Measurements from ENCODE around the gene ZFC3H1.

Gene ZFC3H1

DNA sequence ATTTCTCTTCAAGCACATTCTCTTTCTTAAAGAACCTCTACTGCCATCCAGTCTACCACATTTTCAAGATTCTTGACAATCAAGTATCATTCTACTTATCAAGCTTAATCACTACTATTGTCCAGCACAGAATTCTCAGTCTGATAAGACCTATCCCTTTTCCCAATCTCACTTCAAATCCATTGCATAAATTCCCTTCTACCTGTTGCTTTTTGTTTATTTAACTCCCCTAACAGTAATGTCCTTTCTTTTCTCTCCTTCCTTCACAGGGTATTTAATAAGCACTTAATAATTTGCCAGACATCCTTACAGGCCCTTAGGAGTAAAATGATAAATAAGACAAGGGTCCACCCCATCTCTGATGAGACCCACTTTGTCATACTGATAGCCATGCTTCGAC, 41.7 kb downstream of the ZFC3H1 start:
- POLR2A ChIA-PET = no interaction called here
- no peak overlapping the region for H3K4me3 ChIP-seq (ENCODE audit: low read depth, low read length)
- CTCF ChIA-PET = interaction anchor here (1.1 to 1.3 kb wide), 2 partner anchors 10 to 15 kb away, joined by 3 to 6 read pairs; no protein-coding TSS in a partner anchor
- no peak for DNase-seq (ENCODE audit: low read depth, low spot score)
- TF ChIP-seq, protein P1, sequence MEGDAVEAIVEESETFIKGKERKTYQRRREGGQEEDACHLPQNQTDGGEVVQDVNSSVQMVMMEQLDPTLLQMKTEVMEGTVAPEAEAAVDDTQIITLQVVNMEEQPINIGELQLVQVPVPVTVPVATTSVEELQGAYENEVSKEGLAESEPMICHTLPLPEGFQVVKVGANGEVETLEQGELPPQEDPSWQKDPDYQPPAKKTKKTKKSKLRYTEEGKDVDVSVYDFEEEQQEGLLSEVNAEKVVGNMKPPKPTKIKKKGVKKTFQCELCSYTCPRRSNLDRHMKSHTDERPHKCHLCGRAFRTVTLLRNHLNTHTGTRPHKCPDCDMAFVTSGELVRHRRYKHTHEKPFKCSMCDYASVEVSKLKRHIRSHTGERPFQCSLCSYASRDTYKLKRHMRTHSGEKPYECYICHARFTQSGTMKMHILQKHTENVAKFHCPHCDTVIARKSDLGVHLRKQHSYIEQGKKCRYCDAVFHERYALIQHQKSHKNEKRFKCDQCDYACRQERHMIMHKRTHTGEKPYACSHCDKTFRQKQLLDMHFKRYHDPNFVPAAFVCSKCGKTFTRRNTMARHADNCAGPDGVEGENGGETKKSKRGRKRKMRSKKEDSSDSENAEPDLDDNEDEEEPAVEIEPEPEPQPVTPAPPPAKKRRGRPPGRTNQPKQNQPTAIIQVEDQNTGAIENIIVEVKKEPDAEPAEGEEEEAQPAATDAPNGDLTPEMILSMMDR (IDR thresholded peaks at IDR 0.05; ENCODE audit: insufficient read depth, low read length, missing control alignments) = no peak

DNA sequence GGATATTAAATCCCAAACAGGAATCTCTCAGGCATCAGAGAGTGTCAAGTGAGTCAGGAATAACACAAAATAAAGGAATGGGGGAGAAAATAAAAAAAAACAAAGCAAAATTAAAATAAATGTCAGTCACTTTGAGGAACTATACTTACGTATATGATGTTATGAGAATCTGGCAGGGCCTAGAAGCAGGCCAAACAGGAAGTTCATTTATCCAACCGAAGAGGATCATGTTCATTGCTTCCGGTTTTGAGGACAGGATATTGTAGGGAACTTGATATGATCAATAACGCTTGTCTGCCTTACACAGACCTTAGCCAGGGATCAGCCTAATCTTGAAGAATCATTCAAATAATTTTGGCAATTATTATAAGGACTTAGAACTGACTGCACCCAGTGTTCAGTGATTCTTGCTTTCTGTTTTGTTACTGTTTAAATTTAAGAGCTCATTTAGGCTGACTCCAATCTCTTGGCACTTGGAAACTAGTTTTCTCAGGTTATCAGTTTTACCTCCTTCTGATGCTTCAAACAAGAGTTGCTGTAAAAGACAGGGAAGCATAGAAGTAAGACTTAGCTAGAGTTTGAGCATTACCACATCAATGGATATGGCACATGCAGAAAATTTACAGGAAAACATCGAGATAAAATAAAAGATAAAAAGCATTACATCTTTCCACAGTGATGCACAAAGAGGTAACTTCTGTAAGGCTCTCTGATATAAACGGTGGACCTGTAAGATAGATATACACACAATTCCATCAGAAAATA, 53.4 kb downstream of the ZFC3H1 start:
- POLR2A ChIA-PET = no interaction called here
- H3K4me3 ChIP-seq (ENCODE audit: low read depth, low read length) = no peak overlapping the region
- no peak for DNase-seq (ENCODE audit: low read depth, low spot score)
- CTCF ChIA-PET = interaction anchor here (0.6 to 1.0 kb wide), 2 partner anchors 20 to 137 kb away, joined by 3 read pairs; no protein-coding TSS in a partner anchor
- TF ChIP-seq, protein P1 (IDR thresholded peaks at IDR 0.05; ENCODE audit: insufficient read depth, low read length, missing control alignments) = no peak

DNA sequence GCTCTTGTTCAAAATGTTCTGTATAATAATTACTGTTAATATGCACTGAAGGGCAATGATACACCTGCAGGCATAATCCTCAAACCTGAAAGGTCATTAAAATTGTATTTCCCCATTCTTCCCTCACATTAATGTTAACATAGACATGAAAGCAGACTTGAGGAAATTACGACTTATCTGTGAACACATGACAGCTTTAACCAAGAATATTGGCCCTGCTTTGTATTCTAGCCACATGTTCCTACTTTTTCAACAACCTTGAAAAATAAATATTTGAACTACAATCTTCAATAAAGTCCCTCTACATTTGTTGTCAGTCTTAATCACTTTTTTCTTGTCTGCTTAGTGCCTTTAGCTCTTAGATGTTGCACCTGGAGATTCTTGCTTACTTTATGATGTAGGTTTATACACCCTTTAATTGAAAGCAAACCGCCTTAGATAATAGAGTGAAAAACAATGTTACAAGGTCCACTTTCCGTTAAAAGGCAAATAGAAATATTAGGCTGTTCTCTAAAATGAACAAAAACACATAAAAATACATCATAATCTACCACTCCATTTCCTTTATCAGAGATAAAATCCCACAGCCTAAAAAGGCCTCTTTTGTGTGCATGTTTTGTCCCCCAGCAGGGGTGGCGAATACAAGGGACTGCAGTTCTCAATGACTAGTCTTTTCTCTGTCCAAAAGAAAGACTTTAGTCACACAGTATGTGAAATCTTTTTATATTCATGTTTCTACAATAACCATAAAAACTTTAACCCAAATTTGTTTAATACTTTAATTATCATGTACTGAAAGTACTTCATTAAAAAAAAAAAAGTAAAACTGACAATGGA, 55.9 kb downstream of the ZFC3H1 start:
- CTCF ChIA-PET = interaction anchor here (1.2 to 1.5 kb wide), 4 partner anchors 29 to 192 kb away, joined by 3 to 7 read pairs (median 3); no protein-coding TSS in a partner anchor
- POLR2A ChIA-PET = no interaction called here
- TF ChIP-seq, protein P1 (IDR thresholded peaks at IDR 0.05; ENCODE audit: insufficient read depth, low read length, missing control alignments) = no peak
- DNase-seq (ENCODE audit: low read depth, low spot score) = no peak
- H3K4me3 ChIP-seq (ENCODE audit: low read depth, low read length) = no peak overlapping the region

DNA sequence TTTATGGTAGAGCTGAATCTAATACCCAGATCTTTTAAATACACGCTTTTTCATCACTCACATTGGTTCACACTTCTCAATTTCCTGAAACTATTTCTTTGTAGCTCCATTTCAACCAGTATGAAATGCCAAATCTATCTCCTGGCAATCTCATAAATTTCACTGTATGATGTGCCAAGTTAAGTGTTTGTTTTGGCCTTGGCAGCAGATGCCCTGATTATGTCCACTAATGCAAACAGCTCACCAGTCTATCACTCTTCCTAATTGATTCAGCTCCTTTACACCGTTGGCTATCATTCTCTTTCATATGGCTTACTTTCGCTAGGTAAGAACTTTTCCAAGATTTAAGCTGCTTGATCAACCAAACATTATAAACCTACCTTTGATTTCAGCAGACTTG, 58.6 kb downstream of the ZFC3H1 start:
- TF ChIP-seq, protein P1 (IDR thresholded peaks at IDR 0.05; ENCODE audit: insufficient read depth, low read length, missing control alignments) = no peak
- ChIA-PET CTCF (interaction anchor here (0.7 to 1.7 kb wide), 5 partner anchors 19 to 190 kb away, joined by 3 to 7 read pairs (median 4); no protein-coding TSS in a partner anchor), POLR2A (no interaction called here)
- DNase-seq (ENCODE audit: low read depth, low spot score) = no peak
- H3K4me3 ChIP-seq (ENCODE audit: low read depth, low read length) = no peak overlapping the region

DNA sequence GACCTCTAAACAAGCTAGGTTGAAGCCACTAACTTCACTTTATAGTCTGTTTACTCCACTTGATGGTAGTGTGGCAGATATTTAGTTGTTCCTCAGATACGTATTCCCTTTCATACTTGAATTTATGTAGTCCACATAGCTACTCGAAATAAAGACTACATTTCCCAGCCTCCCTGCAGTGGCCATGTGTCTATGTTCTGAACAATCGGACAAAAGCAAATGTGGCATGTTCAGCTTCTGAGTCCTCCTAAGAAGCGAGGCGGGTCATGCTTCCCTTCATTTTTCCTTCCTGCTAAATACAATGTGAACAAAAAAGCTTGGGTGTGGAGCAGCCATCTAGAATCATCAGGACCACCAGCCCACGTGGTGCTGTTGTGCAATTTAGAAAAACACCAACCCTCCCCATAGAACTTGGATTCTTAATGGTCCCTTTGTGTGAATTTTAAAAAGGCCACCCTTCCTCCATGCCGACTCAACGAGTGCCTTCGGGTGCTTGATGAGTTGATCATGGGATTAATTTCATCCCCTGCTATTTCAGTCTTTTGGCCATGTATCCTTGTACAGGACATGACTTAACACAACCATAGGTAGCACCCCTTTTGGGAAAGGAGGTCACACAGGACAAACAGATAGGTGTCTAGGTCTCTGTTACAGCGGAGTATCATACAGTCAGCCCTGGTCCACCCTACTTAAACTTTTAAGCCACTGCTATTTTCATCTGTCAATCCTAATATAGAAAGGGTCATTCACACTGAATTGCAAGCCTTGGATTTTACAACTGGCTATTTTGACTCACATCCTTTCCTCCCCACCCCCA, 60.7 kb downstream of the ZFC3H1 start:
- ChIA-PET POLR2A (no interaction called here), CTCF (interaction anchor here (1.5 to 1.7 kb wide), 2 partner anchors 33 to 144 kb away, joined by 4 to 5 read pairs; no protein-coding TSS in a partner anchor)
- DNase-seq (ENCODE audit: low read depth, low spot score) = no peak
- H3K4me3 ChIP-seq (ENCODE audit: low read depth, low read length) = no peak overlapping the region
- TF ChIP-seq, protein P1 (IDR thresholded peaks at IDR 0.05; ENCODE audit: insufficient read depth, low read length, missing control alignments) = no peak
